Thoracic aorta (tissue), 2 donors: ENCODE data around the gene IVNS1ABP. TPM values are rescaled to one million over a fixed set of nuclear protein-coding genes. Genes with fewer than 3 reads are reported as not detected.

ENCODE experiments used
- ATAC-seq: fragments of 150-250 bp; one replicate; pipeline ENCODE4 v1.8.0; 2017; ENCODE audit warnings: low read depth; ENCODE audit not compliant: insufficient number of reproducible peaks, low FRiP score
- DNase-seq: peaks from one replicate; pipeline ENCODE4 v3.0.0-alpha.2; 2020; ENCODE audit warnings: low spot score
- H3K27ac ChIP-seq, 2 donors: fragments of 200-600 bp; sonication (generic); 1 replicate in 1 of 2; 2 replicates in 1 of 2; pipeline ENCODE4 v1.5.1; 2016; ENCODE audit warnings: mild to moderate bottlenecking in 2 of 2, moderate library complexity in 2 of 2
- H3K27me3 ChIP-seq: fragments of 200-600 bp; sonication (generic); replicated peaks from 2 replicates; pipeline ENCODE4 v1.6.0; 2016; ENCODE audit warnings: mild to moderate bottlenecking; ENCODE audit not compliant: insufficient read depth
- H3K36me3 ChIP-seq: fragments of 200-600 bp; sonication (generic); one replicate; pipeline ENCODE4 v1.5.1; 2016
- H3K4me1 ChIP-seq, 2 donors: fragments of 200-600 bp; sonication (generic); 1 replicate in 1 of 2; 2 replicates in 1 of 2; pipeline versions ENCODE4 v1.5.1 to v1.6.0; 2016; ENCODE audit warnings: low read depth in 2 of 2, mild to moderate bottlenecking in 1 of 2; ENCODE audit not compliant: control insufficient read depth in 1 of 2
- H3K4me3 ChIP-seq: fragments of 200-600 bp; sonication (generic); 2 replicates; pipeline ENCODE4 v1.5.1; 2016; ENCODE audit warnings: mild to moderate bottlenecking
- H3K9me3 ChIP-seq: fragments of 200-600 bp; sonication (generic); 2 replicates; pipeline ENCODE4 v1.5.1; 2016
- CTCF ChIP-seq: fragments of 200-600 bp; sonication (generic); IDR thresholded peaks from one replicate; pipeline ENCODE4 v1.5.1; 2019; ENCODE audit warnings: antibody characterized with exemption
- total RNA-seq, 2 donors: library from RNA; depleted of rRNA; stranded (reverse); fragments of >200 nt; gene quantifications; one replicate each; pipeline versions ENCODE4 v1.1.0 to v1.2.3, GENCODE V29; 2016

Gene IVNS1ABP
- total RNA-seq, 2 donors from 2014 or later = 44.0 to 72.0 TPM

GRCh38 chr1:185288435-185288834 lies 28.6 kb downstream of the IVNS1ABP start:
- Histone ChIP-seq H3K4me1 (no peaks in the 10 kb centered on the region), H3K27me3 (no peaks in the 10 kb centered on the region), H3K9me3 (no peaks in the 10 kb centered on the region), H3K4me3 (no peak overlapping the region), H3K36me3 (no peaks in the 10 kb centered on the region), H3K27ac (no peak overlapping the region)
- DNase-seq = no peak
- no peak for TF ChIP-seq CTCF
- no peak for ATAC-seq

DNA sequence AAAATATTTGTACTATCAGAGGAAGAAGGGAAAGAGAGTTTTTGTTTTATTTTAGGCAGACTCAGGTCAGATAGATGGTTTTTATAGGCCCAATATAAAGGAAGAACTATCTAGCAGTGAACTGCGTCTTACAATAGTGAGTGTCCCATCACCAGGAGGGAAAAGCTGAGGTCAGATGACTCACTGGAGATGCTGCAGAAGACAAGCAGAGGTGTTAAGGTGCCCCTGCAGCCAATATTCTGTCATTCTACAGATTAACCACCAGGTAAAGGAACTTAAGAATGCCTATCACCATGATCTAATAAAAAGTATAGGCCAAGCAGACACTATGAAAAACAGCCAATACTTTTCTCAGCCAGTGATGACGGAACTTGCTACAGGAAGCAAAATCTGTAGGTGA lies 29.6 kb downstream of the IVNS1ABP start:
- no peaks in the 10 kb centered on the region for H3K4me1 ChIP-seq
- no peaks in the 10 kb centered on the region for H3K9me3 ChIP-seq
- no peak for TF ChIP-seq CTCF
- H3K4me3 ChIP-seq = no peak overlapping the region
- H3K27ac ChIP-seq = no peak overlapping the region
- DNase-seq (no peak), ATAC-seq (no peak)
- H3K36me3 ChIP-seq = no peaks in the 10 kb centered on the region
- no peaks in the 10 kb centered on the region for H3K27me3 ChIP-seq

GRCh38 chr1:185284533-185285276 lies 32.3 kb downstream of the IVNS1ABP start:
- no peak overlapping the region for H3K4me3 ChIP-seq
- H3K27me3 ChIP-seq = no peaks in the 10 kb centered on the region
- H3K36me3 ChIP-seq = no peaks in the 10 kb centered on the region
- H3K9me3 ChIP-seq = no peaks in the 10 kb centered on the region
- no peaks in the 10 kb centered on the region for H3K4me1 ChIP-seq
- DNase-seq (no peak), ATAC-seq (no peak)
- no peak for TF ChIP-seq CTCF
- no peak overlapping the region for H3K27ac ChIP-seq

DNA sequence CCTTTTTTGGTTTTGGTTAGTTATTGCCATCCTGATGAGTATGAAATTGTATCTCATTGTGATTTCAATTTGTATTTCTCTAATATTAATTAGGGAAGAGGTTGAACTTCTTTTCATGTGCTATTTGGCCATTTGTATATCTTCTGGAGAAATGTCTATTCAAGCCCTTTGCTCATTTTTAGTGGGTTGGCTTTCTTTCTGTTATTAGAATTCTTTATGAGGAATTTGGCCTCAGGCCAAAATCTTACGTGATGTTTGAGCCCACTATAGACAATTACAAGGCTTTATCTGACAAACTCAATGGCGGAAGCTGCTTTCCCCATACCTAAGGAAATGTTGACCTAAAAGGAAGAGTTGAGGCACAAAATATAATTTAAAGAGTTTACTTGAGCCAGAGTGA lies 32.9 kb downstream of the IVNS1ABP start:
- ATAC-seq = no peak
- Histone ChIP-seq H3K27ac (no peak overlapping the region), H3K27me3 (no peaks in the 10 kb centered on the region), H3K36me3 (no peaks in the 10 kb centered on the region), H3K9me3 (no peaks in the 10 kb centered on the region), H3K4me1 (no peaks in the 10 kb centered on the region), H3K4me3 (no peak overlapping the region)
- TF ChIP-seq CTCF = no peak
- no peak for DNase-seq

GRCh38 chr1:185281245-185281644 lies 35.8 kb downstream of the IVNS1ABP start:
- H3K36me3 ChIP-seq = no peaks in the 10 kb centered on the region
- ATAC-seq (no peak), DNase-seq (no peak)
- H3K9me3 ChIP-seq = no peaks in the 10 kb centered on the region
- H3K27ac ChIP-seq = no peak overlapping the region
- H3K4me3 ChIP-seq = no peak overlapping the region
- H3K4me1 ChIP-seq = no peaks in the 10 kb centered on the region
- TF ChIP-seq CTCF = no peak
- H3K27me3 ChIP-seq = no peaks in the 10 kb centered on the region
